ENCODE results near the gene PRELP.
A peak's percentile ranks its signal among the peaks of the same experiment; 100 is the strongest.
"Not testable (repeated sequence)": the region's sequence is repeated elsewhere in the genome, so short reads cannot be mapped to it uniquely, and the experiment has no call there.

The PRELP gene

GRCh38 chr1:203454986-203455471 lies 20.6 kb upstream of the PRELP start:
- DNase-seq, result peak; percentile 68

GRCh38 chr1:203455706-203456105 lies 19.9 kb upstream of the PRELP start:
- DNase-seq, result no peak

- no peak for DNase-seq
These were observed 19.0 kb upstream of the PRELP start for GRCh38 chr1:203456577-203456976.

GRCh38 chr1:203458078-203458477 lies 17.5 kb upstream of the PRELP start:
- no peak for DNase-seq

- DNase-seq, result no peak
These were observed 15.9 kb upstream of the PRELP start for GRCh38 chr1:203459671-203460201.

GRCh38 chr1:203461717-203462116 lies 13.9 kb upstream of the PRELP start:
- DNase-seq, result no peak

- DNase-seq, result no peak
These were observed 13.5 kb upstream of the PRELP start for GRCh38 chr1:203462143-203462542.

- peak; percentile 83 for DNase-seq
These were observed 12.7 kb upstream of the PRELP start for GRCh38 chr1:203462878-203463277.

GRCh38 chr1:203463469-203464062 lies 12.0 kb upstream of the PRELP start:
- DNase-seq, result peak; percentile 86

GRCh38 chr1:203464226-203464625 lies 11.4 kb upstream of the PRELP start:
- peak; percentile 50 for DNase-seq

- no peak for DNase-seq
These were observed 10.9 kb upstream of the PRELP start for GRCh38 chr1:203464743-203465142.

GRCh38 chr1:203465146-203465798 lies 10.3 kb upstream of the PRELP start:
- DNase-seq, result no peak

- no peak for DNase-seq
These were observed 9.7 kb upstream of the PRELP start for GRCh38 chr1:203465948-203466347.

GRCh38 chr1:203466906-203467549 lies 8.6 kb upstream of the PRELP start:
- DNase-seq, result not testable (repeated sequence)

- no peak for DNase-seq
These were observed 8.1 kb upstream of the PRELP start for GRCh38 chr1:203467550-203467921.

GRCh38 chr1:203468326-203468725 lies 7.3 kb upstream of the PRELP start:
- no peak for DNase-seq

GRCh38 chr1:203470240-203470639 lies 5.4 kb upstream of the PRELP start:
- DNase-seq, result no peak

- no peak for DNase-seq
These were observed 3.8 kb upstream of the PRELP start for GRCh38 chr1:203471841-203472240.

GRCh38 chr1:203473281-203473680 lies 2.3 kb upstream of the PRELP start:
- DNase-seq, result no peak

GRCh38 chr1:203473781-203474305 lies 1.8 kb upstream of the PRELP start:
- DNase-seq, result no peak

GRCh38 chr1:203476216-203476814 lies 709 bp downstream of the PRELP start:
- no peak for DNase-seq

- DNase-seq, result no peak
These were observed 2.1 kb downstream of the PRELP start for GRCh38 chr1:203477748-203478147.

GRCh38 chr1:203478231-203478630 lies 2.6 kb downstream of the PRELP start:
- DNase-seq, result no peak
